ENCODE measurements around the gene LARGE1.

LARGE1 gene

DNA sequence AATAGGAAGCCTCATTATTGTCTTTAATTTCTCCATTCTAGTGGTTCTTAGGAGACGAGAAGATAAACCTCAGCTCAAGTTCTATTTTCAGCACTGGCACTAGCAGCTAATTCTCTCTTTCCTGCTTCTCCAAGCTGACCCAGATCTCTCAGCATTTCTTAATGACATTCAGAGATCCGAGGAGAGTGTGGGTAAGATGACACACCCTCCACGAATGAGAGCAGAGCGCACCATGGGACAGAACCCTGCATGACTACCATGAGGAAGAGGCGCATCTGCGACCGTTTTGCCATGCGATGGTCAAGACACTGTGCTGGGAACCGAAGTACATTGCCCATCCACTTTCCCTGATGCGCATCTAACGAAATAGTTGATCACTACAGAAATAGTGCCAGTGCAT, 241.8 kb downstream of the LARGE1 start:
- no peak for DNase-seq (ENCODE audit: low spot score)
- WGBS, 2 donors (ENCODE audit: extremely low coverage in 2 of 2, insufficient read length in 2 of 2, insufficient replicate concordance in 1 of 2) = no CpG with 5 or more reads among the region's 11 CpGs
- H3K4ac ChIP-seq (ENCODE audit: low read length) = no peak overlapping the region
- H2BK5ac ChIP-seq (ENCODE audit: low read length) = no peak overlapping the region
- no peak overlapping the region for H3K27ac ChIP-seq (replicated peaks; ENCODE audit: low read length)
- no peak overlapping the region for H2AFZ ChIP-seq (ENCODE audit: low read length)
- no peak overlapping the region for H3K4me3 ChIP-seq (ENCODE audit: low read length in 2 of 2)
- no peak overlapping the region for H2AK5ac ChIP-seq (ENCODE audit: low read depth, low read length)
- H3K9ac ChIP-seq (ENCODE audit: low read depth, low read length, poor library complexity) = no peak overlapping the region
- H3K4me1 ChIP-seq (ENCODE audit: control insufficient read depth in 2 of 2, insufficient read depth in 1 of 2, low read depth in 1 of 2, low read length in 2 of 2) = peaks cover 1 to 11% of the 10 kb centered on the region in 2 donors
- H2BK12ac ChIP-seq (ENCODE audit: low read length) = no peak overlapping the region
- peaks cover 2% of the 10 kb centered on the region for H3K79me1 ChIP-seq (ENCODE audit: low read depth, low read length)
- no peaks in the 10 kb centered on the region for H3K9me3 ChIP-seq (replicated peaks in 1 of 2; ENCODE audit: control insufficient read depth in 2 of 2, insufficient read depth in 1 of 2, low read depth in 1 of 2, low read length in 2 of 2)
- no peak overlapping the region for H2BK120ac ChIP-seq (ENCODE audit: low read depth, low read length)
- no peak overlapping the region for H2BK15ac ChIP-seq (ENCODE audit: low read length)
- H3K27me3 ChIP-seq (ENCODE audit: control insufficient read depth in 3 of 3, insufficient read depth in 3 of 3, low read depth in 1 of 3, low read length in 3 of 3) = no peaks in the 10 kb centered on the region
- no peaks in the 10 kb centered on the region for H3K36me3 ChIP-seq (replicated peaks in 1 of 2; ENCODE audit: control insufficient read depth in 2 of 2, insufficient read depth in 2 of 2, low read length in 2 of 2)
- no peak overlapping the region for H3K18ac ChIP-seq (ENCODE audit: low read length)
- no peak overlapping the region for H3K14ac ChIP-seq (ENCODE audit: low read length)
- H3K23ac ChIP-seq (ENCODE audit: low read depth, low read length, poor library complexity) = no peak overlapping the region
- H3K4me2 ChIP-seq (ENCODE audit: insufficient read depth, low read length, poor library complexity, severe bottlenecking) = no peak overlapping the region
- no peak overlapping the region for H4K91ac ChIP-seq (ENCODE audit: low read depth, low read length, poor library complexity)
- no peak overlapping the region for H4K8ac ChIP-seq (ENCODE audit: low read depth, low read length)

GRCh38 chr22:33677536-33677935, 242.7 kb downstream of the LARGE1 start:
- no peak overlapping the region for H2AK5ac ChIP-seq (ENCODE audit: low read depth, low read length)
- no CpG with 5 or more reads among the region's 4 CpGs for WGBS, 2 donors (ENCODE audit: extremely low coverage in 2 of 2, insufficient read length in 2 of 2, insufficient replicate concordance in 1 of 2)
- H2AFZ ChIP-seq (ENCODE audit: low read length) = no peak overlapping the region
- H3K27me3 ChIP-seq (ENCODE audit: control insufficient read depth in 3 of 3, insufficient read depth in 3 of 3, low read depth in 1 of 3, low read length in 3 of 3) = no peaks in the 10 kb centered on the region
- no peaks in the 10 kb centered on the region for H3K9me3 ChIP-seq (replicated peaks in 1 of 2; ENCODE audit: control insufficient read depth in 2 of 2, insufficient read depth in 1 of 2, low read depth in 1 of 2, low read length in 2 of 2)
- peaks cover 2% of the 10 kb centered on the region for H3K79me1 ChIP-seq (ENCODE audit: low read depth, low read length)
- no peak overlapping the region for H3K18ac ChIP-seq (ENCODE audit: low read length)
- DNase-seq (ENCODE audit: low spot score) = no peak
- no peak overlapping the region for H4K8ac ChIP-seq (ENCODE audit: low read depth, low read length)
- H3K4me3 ChIP-seq (ENCODE audit: low read length in 2 of 2) = no peak overlapping the region
- H2BK120ac ChIP-seq (ENCODE audit: low read depth, low read length) = no peak overlapping the region
- H4K91ac ChIP-seq (ENCODE audit: low read depth, low read length, poor library complexity) = no peak overlapping the region
- H2BK5ac ChIP-seq (ENCODE audit: low read length) = no peak overlapping the region
- no peak overlapping the region for H2BK12ac ChIP-seq (ENCODE audit: low read length)
- no peak overlapping the region for H3K4ac ChIP-seq (ENCODE audit: low read length)
- no peak overlapping the region for H3K14ac ChIP-seq (ENCODE audit: low read length)
- H2BK15ac ChIP-seq (ENCODE audit: low read length) = no peak overlapping the region
- no peak overlapping the region for H3K27ac ChIP-seq (replicated peaks; ENCODE audit: low read length)
- no peak overlapping the region for H3K4me2 ChIP-seq (ENCODE audit: insufficient read depth, low read length, poor library complexity, severe bottlenecking)
- peaks cover 1 to 11% of the 10 kb centered on the region in 2 donors for H3K4me1 ChIP-seq (ENCODE audit: control insufficient read depth in 2 of 2, insufficient read depth in 1 of 2, low read depth in 1 of 2, low read length in 2 of 2)
- H3K23ac ChIP-seq (ENCODE audit: low read depth, low read length, poor library complexity) = no peak overlapping the region
- no peaks in the 10 kb centered on the region for H3K36me3 ChIP-seq (replicated peaks in 1 of 2; ENCODE audit: control insufficient read depth in 2 of 2, insufficient read depth in 2 of 2, low read length in 2 of 2)
- no peak overlapping the region for H3K9ac ChIP-seq (ENCODE audit: low read depth, low read length, poor library complexity)

GRCh38 chr22:33674357-33674756, 245.9 kb downstream of the LARGE1 start:
- H2BK15ac ChIP-seq (ENCODE audit: low read length) = no peak overlapping the region
- no peaks in the 10 kb centered on the region for H3K36me3 ChIP-seq (replicated peaks in 1 of 2; ENCODE audit: control insufficient read depth in 2 of 2, insufficient read depth in 2 of 2, low read length in 2 of 2)
- no peaks in the 10 kb centered on the region for H3K27me3 ChIP-seq (ENCODE audit: control insufficient read depth in 3 of 3, insufficient read depth in 3 of 3, low read depth in 1 of 3, low read length in 3 of 3)
- H3K4ac ChIP-seq (ENCODE audit: low read length) = no peak overlapping the region
- WGBS, 2 donors (ENCODE audit: extremely low coverage in 2 of 2, insufficient read length in 2 of 2, insufficient replicate concordance in 1 of 2) = no CpG with 5 or more reads among the region's 4 CpGs
- no peak overlapping the region for H4K91ac ChIP-seq (ENCODE audit: low read depth, low read length, poor library complexity)
- no peak overlapping the region for H2AK5ac ChIP-seq (ENCODE audit: low read depth, low read length)
- H4K8ac ChIP-seq (ENCODE audit: low read depth, low read length) = no peak overlapping the region
- no peak overlapping the region for H3K27ac ChIP-seq (replicated peaks; ENCODE audit: low read length)
- H2BK12ac ChIP-seq (ENCODE audit: low read length) = no peak overlapping the region
- no peak overlapping the region for H2BK120ac ChIP-seq (ENCODE audit: low read depth, low read length)
- no peaks in the 10 kb centered on the region for H3K79me1 ChIP-seq (ENCODE audit: low read depth, low read length)
- no peak overlapping the region for H2BK5ac ChIP-seq (ENCODE audit: low read length)
- no peak overlapping the region for H3K23ac ChIP-seq (ENCODE audit: low read depth, low read length, poor library complexity)
- H2AFZ ChIP-seq (ENCODE audit: low read length) = no peak overlapping the region
- H3K18ac ChIP-seq (ENCODE audit: low read length) = no peak overlapping the region
- no peaks in the 10 kb centered on the region for H3K9me3 ChIP-seq (replicated peaks in 1 of 2; ENCODE audit: control insufficient read depth in 2 of 2, insufficient read depth in 1 of 2, low read depth in 1 of 2, low read length in 2 of 2)
- H3K14ac ChIP-seq (ENCODE audit: low read length) = no peak overlapping the region
- no peak overlapping the region for H3K9ac ChIP-seq (ENCODE audit: low read depth, low read length, poor library complexity)
- H3K4me2 ChIP-seq (ENCODE audit: insufficient read depth, low read length, poor library complexity, severe bottlenecking) = no peak overlapping the region
- peak overlapping the region in 1 of 2 donors; percentile 44 for H3K4me3 ChIP-seq (ENCODE audit: low read length in 2 of 2)
- peaks cover 1 to 24% of the 10 kb centered on the region in 2 donors for H3K4me1 ChIP-seq (ENCODE audit: control insufficient read depth in 2 of 2, insufficient read depth in 1 of 2, low read depth in 1 of 2, low read length in 2 of 2)
- no peak for DNase-seq (ENCODE audit: low spot score)

DNA sequence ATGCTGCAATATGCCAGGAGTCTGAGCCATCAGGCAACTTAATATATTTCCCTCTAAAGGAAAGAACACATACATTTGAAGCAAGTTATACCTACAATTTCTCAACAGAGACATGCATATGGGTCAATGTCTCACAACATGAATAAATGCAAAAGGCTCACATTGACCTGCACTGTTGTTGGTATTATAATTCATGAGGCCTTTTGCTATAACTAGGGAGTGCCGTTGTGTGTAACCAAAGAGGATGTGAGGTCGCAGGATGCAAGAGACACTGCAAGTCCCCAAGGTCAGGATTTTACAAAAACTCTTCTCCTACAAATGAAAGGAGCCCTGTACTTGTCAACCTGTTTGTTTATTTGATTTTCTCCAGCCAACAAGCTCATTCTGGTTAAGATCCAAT, 250.5 kb downstream of the LARGE1 start:
- H4K91ac ChIP-seq (ENCODE audit: low read depth, low read length, poor library complexity) = no peak overlapping the region
- no peak overlapping the region for H2BK15ac ChIP-seq (ENCODE audit: low read length)
- H3K36me3 ChIP-seq (replicated peaks in 1 of 2; ENCODE audit: control insufficient read depth in 2 of 2, insufficient read depth in 2 of 2, low read length in 2 of 2) = no peaks in the 10 kb centered on the region
- no peak overlapping the region for H3K4me3 ChIP-seq (ENCODE audit: low read length in 2 of 2)
- no peaks in the 10 kb centered on the region for H3K9me3 ChIP-seq (replicated peaks in 1 of 2; ENCODE audit: control insufficient read depth in 2 of 2, insufficient read depth in 1 of 2, low read depth in 1 of 2, low read length in 2 of 2)
- no peak for DNase-seq (ENCODE audit: low spot score)
- H4K8ac ChIP-seq (ENCODE audit: low read depth, low read length) = no peak overlapping the region
- H2AFZ ChIP-seq (ENCODE audit: low read length) = no peak overlapping the region
- no peak overlapping the region for H3K4me2 ChIP-seq (ENCODE audit: insufficient read depth, low read length, poor library complexity, severe bottlenecking)
- no peak overlapping the region for H2BK5ac ChIP-seq (ENCODE audit: low read length)
- H3K4me1 ChIP-seq (ENCODE audit: control insufficient read depth in 2 of 2, insufficient read depth in 1 of 2, low read depth in 1 of 2, low read length in 2 of 2) = peaks cover 7 to 31% of the 10 kb centered on the region in 2 donors
- no peak overlapping the region for H2BK12ac ChIP-seq (ENCODE audit: low read length)
- no peak overlapping the region for H2AK5ac ChIP-seq (ENCODE audit: low read depth, low read length)
- no peak overlapping the region for H3K18ac ChIP-seq (ENCODE audit: low read length)
- no peak overlapping the region for H2BK120ac ChIP-seq (ENCODE audit: low read depth, low read length)
- H3K9ac ChIP-seq (ENCODE audit: low read depth, low read length, poor library complexity) = no peak overlapping the region
- no peak overlapping the region for H3K27ac ChIP-seq (replicated peaks; ENCODE audit: low read length)
- no peaks in the 10 kb centered on the region for H3K79me1 ChIP-seq (ENCODE audit: low read depth, low read length)
- no peaks in the 10 kb centered on the region for H3K27me3 ChIP-seq (ENCODE audit: control insufficient read depth in 3 of 3, insufficient read depth in 3 of 3, low read depth in 1 of 3, low read length in 3 of 3)
- H3K23ac ChIP-seq (ENCODE audit: low read depth, low read length, poor library complexity) = no peak overlapping the region
- no CpG with 5 or more reads among the region's 2 CpGs for WGBS, 2 donors (ENCODE audit: extremely low coverage in 2 of 2, insufficient read length in 2 of 2, insufficient replicate concordance in 1 of 2)
- H3K14ac ChIP-seq (ENCODE audit: low read length) = no peak overlapping the region
- H3K4ac ChIP-seq (ENCODE audit: low read length) = no peak overlapping the region
